ENCODE data around the gene PRKD3.

Gene PRKD3

GRCh38 chr2:37324786-37325624 is at the start of gene PRKD3:
Gene PRKD3 (minus strand): TSS chr2:37324833. CDS start chr2:37316524, 8,309 bp downstream.
- DNase-seq: no peak

- no peak for DNase-seq
Measured at GRCh38 chr2:37372000-37372399, 47.4 kb upstream of the PRKD3 start.

- no peak for DNase-seq
Measured at GRCh38 chr2:37370666-37371065, 46.0 kb upstream of the PRKD3 start.

GRCh38 chr2:37367984-37368383 is 43.4 kb upstream of the PRKD3 start:
- no peak for DNase-seq

GRCh38 chr2:37367310-37367709 is 42.7 kb upstream of the PRKD3 start:
- DNase-seq: no peak

- DNase-seq: no peak
Measured at GRCh38 chr2:37366773-37367172, 42.1 kb upstream of the PRKD3 start.

GRCh38 chr2:37365669-37366068 is 41.0 kb upstream of the PRKD3 start:
- no peak for DNase-seq

- no peak for DNase-seq
Measured at GRCh38 chr2:37364351-37364750, 39.7 kb upstream of the PRKD3 start.

GRCh38 chr2:37361994-37362698 is 37.5 kb upstream of the PRKD3 start:
- no peak for DNase-seq

- DNase-seq: no peak
Measured at GRCh38 chr2:37361216-37361815, 36.7 kb upstream of the PRKD3 start.

- DNase-seq: no peak
Measured at GRCh38 chr2:37358466-37358865, 33.8 kb upstream of the PRKD3 start.

- no peak for DNase-seq
Measured at GRCh38 chr2:37357530-37357929, 32.9 kb upstream of the PRKD3 start.

- DNase-seq: no peak
Measured at GRCh38 chr2:37357069-37357468, 32.4 kb upstream of the PRKD3 start.

- no peak for DNase-seq
Measured at GRCh38 chr2:37356299-37356698, 31.7 kb upstream of the PRKD3 start.

GRCh38 chr2:37355735-37356134 is 31.1 kb upstream of the PRKD3 start:
- no peak for DNase-seq

- DNase-seq: no peak
Measured at GRCh38 chr2:37354531-37354930, 29.9 kb upstream of the PRKD3 start.

- DNase-seq: no peak
Measured at GRCh38 chr2:37350034-37350433, 25.4 kb upstream of the PRKD3 start.

GRCh38 chr2:37349231-37349860 is 24.7 kb upstream of the PRKD3 start:
- DNase-seq: no peak

GRCh38 chr2:37348155-37348554 is 23.5 kb upstream of the PRKD3 start:
- no peak for DNase-seq

GRCh38 chr2:37344453-37345361 is 20.1 kb upstream of the PRKD3 start, which contains the start of gene QPCT:
Gene QPCT (plus strand): TSS chr2:37344630. CDS start chr2:37344732, 102 bp downstream.
- no peak for DNase-seq

- no peak for DNase-seq
Measured at GRCh38 chr2:37343537-37344434, 19.2 kb upstream of the PRKD3 start.

Data from NCI-H2081 treated with DMSO at 0.1 percent for 48 hours (cell line).